RPMI8226 (cell line): ENCODE results near the gene ZNF775.

Experiments used
- DNase-seq: peaks from one replicate; pipeline ENCODE4 v3.0.0-alpha.2; 2015

ZNF775 gene

GRCh38 chr7:150444674-150445365, 65.7 kb downstream of the ZNF775 start:
- DNase-seq = no peak

- DNase-seq = peak; percentile 51
Observed at GRCh38 chr7:150446288-150446938, 67.3 kb downstream of the ZNF775 start.
